ENCODE measurements around the gene GAREM1. TPM values are rescaled to one million over a fixed set of nuclear protein-coding genes. Genes with fewer than 3 reads are reported as not detected.

Gene GAREM1
- total RNA-seq, 1 donor from 2014 or later: 8.7 TPM

- no peaks in the 10 kb centered on the region for H3K4me1 Mint-ChIP-seq (ENCODE audit: low read depth, unreplicated experiment)
- TF ChIP-seq, protein P1, sequence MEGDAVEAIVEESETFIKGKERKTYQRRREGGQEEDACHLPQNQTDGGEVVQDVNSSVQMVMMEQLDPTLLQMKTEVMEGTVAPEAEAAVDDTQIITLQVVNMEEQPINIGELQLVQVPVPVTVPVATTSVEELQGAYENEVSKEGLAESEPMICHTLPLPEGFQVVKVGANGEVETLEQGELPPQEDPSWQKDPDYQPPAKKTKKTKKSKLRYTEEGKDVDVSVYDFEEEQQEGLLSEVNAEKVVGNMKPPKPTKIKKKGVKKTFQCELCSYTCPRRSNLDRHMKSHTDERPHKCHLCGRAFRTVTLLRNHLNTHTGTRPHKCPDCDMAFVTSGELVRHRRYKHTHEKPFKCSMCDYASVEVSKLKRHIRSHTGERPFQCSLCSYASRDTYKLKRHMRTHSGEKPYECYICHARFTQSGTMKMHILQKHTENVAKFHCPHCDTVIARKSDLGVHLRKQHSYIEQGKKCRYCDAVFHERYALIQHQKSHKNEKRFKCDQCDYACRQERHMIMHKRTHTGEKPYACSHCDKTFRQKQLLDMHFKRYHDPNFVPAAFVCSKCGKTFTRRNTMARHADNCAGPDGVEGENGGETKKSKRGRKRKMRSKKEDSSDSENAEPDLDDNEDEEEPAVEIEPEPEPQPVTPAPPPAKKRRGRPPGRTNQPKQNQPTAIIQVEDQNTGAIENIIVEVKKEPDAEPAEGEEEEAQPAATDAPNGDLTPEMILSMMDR (IDR thresholded peaks at IDR 0.05; ENCODE audit: partially characterized antibody, unreplicated experiment): no peak
- DNase-seq: no peak
- no peaks in the 10 kb centered on the region for H3K27me3 Mint-ChIP-seq (ENCODE audit: unreplicated experiment)
- H3K36me3 Mint-ChIP-seq (ENCODE audit: unreplicated experiment): no peaks in the 10 kb centered on the region
- H3K9me3 Mint-ChIP-seq (ENCODE audit: unreplicated experiment): no peaks in the 10 kb centered on the region
- H3K4me3 Mint-ChIP-seq (ENCODE audit: unreplicated experiment): no peak overlapping the region
- H3K27ac Mint-ChIP-seq (ENCODE audit: unreplicated experiment): no peak overlapping the region
Measured at GRCh38 chr18:32284284-32284683, 186.4 kb downstream of the GAREM1 start.

DNA sequence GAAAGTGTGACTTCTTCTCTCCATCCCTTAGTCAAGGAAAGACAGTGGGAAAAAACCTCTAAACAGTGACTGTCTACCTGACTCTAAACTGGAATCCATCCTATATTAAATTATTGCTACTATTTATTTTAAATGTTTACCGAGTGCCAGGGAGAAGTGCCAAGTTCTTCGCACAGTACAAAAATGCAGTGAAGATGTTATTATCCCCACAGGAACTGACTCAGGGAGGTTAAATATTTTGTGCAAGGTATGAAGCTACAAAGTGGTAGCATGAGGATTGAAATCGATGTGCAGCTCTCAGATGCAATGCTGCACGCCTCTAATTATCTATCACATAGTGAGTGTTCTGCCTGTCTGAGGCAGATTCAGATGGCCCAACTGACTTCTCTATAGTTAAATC is 189.8 kb downstream of the GAREM1 start:
- Mint-ChIP-seq H3K9me3 (ENCODE audit: unreplicated experiment) (no peaks in the 10 kb centered on the region), H3K27ac (ENCODE audit: unreplicated experiment) (no peak overlapping the region)

DNA sequence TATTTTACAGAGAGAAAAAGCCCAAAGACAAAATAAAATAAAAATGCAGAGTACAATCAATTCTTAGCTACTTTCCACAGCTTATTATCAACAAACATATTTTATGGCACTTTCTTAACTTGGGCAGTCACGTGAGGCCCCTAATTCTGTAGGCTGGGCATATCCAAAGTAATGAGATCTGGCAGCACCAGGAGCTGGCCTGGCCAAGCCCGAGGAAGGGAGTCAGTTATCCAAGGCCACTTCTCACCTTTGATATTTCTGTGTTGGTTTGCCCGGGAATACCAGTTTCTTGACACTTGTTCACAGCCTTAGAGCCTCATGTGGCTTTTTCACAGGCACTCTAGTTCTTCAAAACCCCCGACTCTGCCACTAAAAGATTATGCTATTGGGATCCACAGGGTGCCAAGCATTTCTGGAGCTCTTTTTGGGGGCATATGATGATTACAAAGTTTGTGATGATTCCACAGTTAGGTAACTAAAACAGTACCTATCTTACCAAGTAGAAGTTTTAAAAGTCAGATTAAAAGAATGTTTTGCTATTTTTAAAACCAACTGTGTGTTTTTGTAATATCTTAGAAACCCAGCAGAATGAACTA is 190.4 kb downstream of the GAREM1 start:
- Mint-ChIP-seq H3K36me3 (ENCODE audit: unreplicated experiment) (no peaks in the 10 kb centered on the region), H3K4me1 (ENCODE audit: low read depth, unreplicated experiment) (no peaks in the 10 kb centered on the region), H3K27me3 (ENCODE audit: unreplicated experiment) (no peaks in the 10 kb centered on the region), H3K4me3 (ENCODE audit: unreplicated experiment) (no peak overlapping the region), H3K9me3 (ENCODE audit: unreplicated experiment) (no peaks in the 10 kb centered on the region), H3K27ac (ENCODE audit: unreplicated experiment) (no peak overlapping the region)
- TF ChIP-seq, protein P1 (IDR thresholded peaks at IDR 0.05; ENCODE audit: partially characterized antibody, unreplicated experiment): no peak
- no peak for DNase-seq

More for the DNA sequence above, 189.8 kb downstream of the GAREM1 start:
- no peaks in the 10 kb centered on the region for H3K36me3 Mint-ChIP-seq (ENCODE audit: unreplicated experiment)
- no peaks in the 10 kb centered on the region for H3K27me3 Mint-ChIP-seq (ENCODE audit: unreplicated experiment)
- no peaks in the 10 kb centered on the region for H3K4me1 Mint-ChIP-seq (ENCODE audit: low read depth, unreplicated experiment)
- no peak for DNase-seq
- no peak overlapping the region for H3K4me3 Mint-ChIP-seq (ENCODE audit: unreplicated experiment)
- TF ChIP-seq, protein P1 (IDR thresholded peaks at IDR 0.05; ENCODE audit: partially characterized antibody, unreplicated experiment): no peak

GRCh38 chr18:32278177-32278799 is 192.4 kb downstream of the GAREM1 start:
- Mint-ChIP-seq H3K27ac (ENCODE audit: unreplicated experiment) (no peak overlapping the region), H3K4me3 (ENCODE audit: unreplicated experiment) (no peak overlapping the region), H3K4me1 (ENCODE audit: low read depth, unreplicated experiment) (no peaks in the 10 kb centered on the region), H3K36me3 (ENCODE audit: unreplicated experiment) (no peaks in the 10 kb centered on the region), H3K27me3 (ENCODE audit: unreplicated experiment) (peaks cover 3% of the 10 kb centered on the region), H3K9me3 (ENCODE audit: unreplicated experiment) (no peaks in the 10 kb centered on the region)
- TF ChIP-seq, protein P1 (IDR thresholded peaks at IDR 0.05; ENCODE audit: partially characterized antibody, unreplicated experiment): no peak
- DNase-seq: no peak

- DNase-seq: no peak
- no peak overlapping the region for H3K27ac Mint-ChIP-seq (ENCODE audit: unreplicated experiment)
Measured at GRCh38 chr18:32277549-32277948, 193.1 kb downstream of the GAREM1 start.

More at GRCh38 chr18:32277549-32277948, 193.1 kb downstream of the GAREM1 start:
- Mint-ChIP-seq H3K4me3 (ENCODE audit: unreplicated experiment) (no peak overlapping the region), H3K4me1 (ENCODE audit: low read depth, unreplicated experiment) (no peaks in the 10 kb centered on the region), H3K27me3 (ENCODE audit: unreplicated experiment) (peaks cover 3% of the 10 kb centered on the region), H3K9me3 (ENCODE audit: unreplicated experiment) (no peaks in the 10 kb centered on the region), H3K36me3 (ENCODE audit: unreplicated experiment) (no peaks in the 10 kb centered on the region)
- TF ChIP-seq, protein P1 (IDR thresholded peaks at IDR 0.05; ENCODE audit: partially characterized antibody, unreplicated experiment): no peak

Data from glutamatergic neuron (in vitro differentiated cells).